Neural progenitor cell (in vitro differentiated cells): ENCODE measurements around the gene COG8. TPM values are rescaled to one million over a fixed set of nuclear protein-coding genes. Genes with fewer than 3 reads are reported as not detected.

Source experiments
- DNase-seq: peaks from one replicate; pipeline ENCODE4 v3.0.0-alpha.2; 2016; ENCODE audit warnings: low spot score
- H2AFZ ChIP-seq: fragments of 200-600 bp; sonication (generic); replicated peaks from 2 replicates; pipeline ENCODE4 v1.6.1; 2016; ENCODE audit warnings: antibody characterized with exemption
- H3F3A ChIP-seq: fragments of 200-600 bp; sonication (generic); 2 replicates; pipeline ENCODE4 v1.6.1; 2016; ENCODE audit warnings: antibody characterized with exemption, low read depth
- H3K27ac ChIP-seq: fragments of 200-600 bp; sonication (generic); 2 replicates; pipeline ENCODE4 v1.5.1; 2016; ENCODE audit warnings: mild to moderate bottlenecking
- H3K27me3 ChIP-seq: fragments of 200-600 bp; sonication (generic); 2 replicates; pipeline ENCODE4 v1.6.1; 2016; ENCODE audit warnings: mild to moderate bottlenecking, moderate library complexity
- H3K36me3 ChIP-seq: fragments of 200-600 bp; sonication (generic); 2 replicates; pipeline ENCODE4 v1.5.1; 2016
- H3K4me1 ChIP-seq: fragments of 200-600 bp; sonication (generic); 2 replicates; pipeline ENCODE4 v1.6.1; 2016; ENCODE audit warnings: mixed run types
- H3K4me2 ChIP-seq: fragments of 200-600 bp; sonication (generic); 2 replicates; pipeline ENCODE4 v1.6.1; 2016
- H3K4me3 ChIP-seq: fragments of 200-600 bp; sonication (generic); 2 replicates; pipeline ENCODE4 v1.5.1; 2016
- H3K79me2 ChIP-seq: fragments of 200-600 bp; sonication (generic); 2 replicates; pipeline ENCODE4 v1.6.1; 2016; ENCODE audit warnings: low read depth
- H3K9ac ChIP-seq: fragments of 200-600 bp; sonication (generic); 2 replicates; pipeline ENCODE4 v1.6.1; 2016
- H3K9me3 ChIP-seq: fragments of 200-600 bp; sonication (generic); 2 replicates; pipeline ENCODE4 v1.5.1; 2016; ENCODE audit warnings: low read depth
- H4K20me1 ChIP-seq: fragments of 200-600 bp; sonication (generic); 2 replicates; pipeline ENCODE4 v1.6.1; 2016; ENCODE audit warnings: low read depth
- H3K27ac Mint-ChIP-seq: 3 replicates; pipeline ENCODE4 v1.8.0; 2021; ENCODE audit warnings: mixed read lengths
- H3K27me3 Mint-ChIP-seq: 2 replicates; pipeline ENCODE4 v1.8.0; 2022; ENCODE audit warnings: low read depth, mild to moderate bottlenecking, inconsistent platforms, moderate library complexity, mixed read lengths; ENCODE audit not compliant: insufficient read depth
- H3K36me3 Mint-ChIP-seq: 3 replicates; pipeline ENCODE4 v1.8.0; 2021; ENCODE audit warnings: mixed read lengths
- H3K4me1 Mint-ChIP-seq: 3 replicates; pipeline ENCODE4 v1.8.0; 2021; ENCODE audit warnings: mixed read lengths
- H3K4me3 Mint-ChIP-seq: 3 replicates; pipeline ENCODE4 v1.8.0; 2021; ENCODE audit warnings: mild to moderate bottlenecking, moderate library complexity, mixed read lengths
- H3K9me3 Mint-ChIP-seq: 3 replicates; pipeline ENCODE4 v1.8.0; 2020; ENCODE audit warnings: mixed read lengths
- CTCF ChIP-seq: fragments of 200-600 bp; sonication (generic); IDR thresholded peaks from 2 replicates; pipeline ENCODE4 v1.5.1; 2017; ENCODE audit warnings: antibody characterized with exemption, mild to moderate bottlenecking
- EZH2 ChIP-seq: fragments of 200-600 bp; sonication (generic); IDR thresholded peaks from 2 replicates; pipeline ENCODE4 v1.6.1; 2017; ENCODE audit warnings: antibody characterized with exemption, mild to moderate bottlenecking, moderate library complexity
- EZH2phosphoT487 ChIP-seq: fragments of 200-600 bp; sonication (generic); IDR thresholded peaks from 2 replicates; pipeline ENCODE4 v1.6.1; 2017; ENCODE audit warnings: antibody characterized with exemption
- total RNA-seq: library from RNA; depleted of rRNA; stranded (reverse); fragments of >200 nt; gene quantifications from 2 replicates; pipeline ENCODE4 v1.2.3, GENCODE V29; 2015; ENCODE audit warnings: low replicate concordance

The COG8 gene
- total RNA-seq, 1 donor from 2014 or later: 30.3 TPM

- H3K4me2 ChIP-seq: peak overlapping the region; percentile 99
- H2AFZ ChIP-seq: no peak overlapping the region
- no peak for TF ChIP-seq EZH2phosphoT487
- no peak for TF ChIP-seq CTCF
- TF ChIP-seq EZH2: no peak
- H3K36me3 ChIP-seq: peaks cover 3% of the 10 kb centered on the region
- H3K9me3 Mint-ChIP-seq: no peaks in the 10 kb centered on the region
- peaks cover 20% of the 10 kb centered on the region for H3K4me1 Mint-ChIP-seq
- H3K79me2 ChIP-seq: peaks cover 86% of the 10 kb centered on the region
- no peak overlapping the region for H3K27ac ChIP-seq
- H3K4me3 ChIP-seq: no peak overlapping the region
- no peak overlapping the region for H3K27ac Mint-ChIP-seq
- H3K4me3 Mint-ChIP-seq: no peak overlapping the region
- H3K27me3 ChIP-seq: no peaks in the 10 kb centered on the region
- peaks cover 22% of the 10 kb centered on the region for H3K4me1 ChIP-seq
- peaks cover 33% of the 10 kb centered on the region for H3F3A ChIP-seq
- no peak overlapping the region for H3K9ac ChIP-seq
- H3K36me3 Mint-ChIP-seq: peaks cover 29% of the 10 kb centered on the region
- H3K9me3 ChIP-seq: no peaks in the 10 kb centered on the region
- DNase-seq: no peak
- H3K27me3 Mint-ChIP-seq: peaks cover 2% of the 10 kb centered on the region
- H4K20me1 ChIP-seq: peaks cover 71% of the 10 kb centered on the region
These were observed 11.6 kb downstream of the COG8 start for GRCh38 chr16:69327585-69328310.

DNA sequence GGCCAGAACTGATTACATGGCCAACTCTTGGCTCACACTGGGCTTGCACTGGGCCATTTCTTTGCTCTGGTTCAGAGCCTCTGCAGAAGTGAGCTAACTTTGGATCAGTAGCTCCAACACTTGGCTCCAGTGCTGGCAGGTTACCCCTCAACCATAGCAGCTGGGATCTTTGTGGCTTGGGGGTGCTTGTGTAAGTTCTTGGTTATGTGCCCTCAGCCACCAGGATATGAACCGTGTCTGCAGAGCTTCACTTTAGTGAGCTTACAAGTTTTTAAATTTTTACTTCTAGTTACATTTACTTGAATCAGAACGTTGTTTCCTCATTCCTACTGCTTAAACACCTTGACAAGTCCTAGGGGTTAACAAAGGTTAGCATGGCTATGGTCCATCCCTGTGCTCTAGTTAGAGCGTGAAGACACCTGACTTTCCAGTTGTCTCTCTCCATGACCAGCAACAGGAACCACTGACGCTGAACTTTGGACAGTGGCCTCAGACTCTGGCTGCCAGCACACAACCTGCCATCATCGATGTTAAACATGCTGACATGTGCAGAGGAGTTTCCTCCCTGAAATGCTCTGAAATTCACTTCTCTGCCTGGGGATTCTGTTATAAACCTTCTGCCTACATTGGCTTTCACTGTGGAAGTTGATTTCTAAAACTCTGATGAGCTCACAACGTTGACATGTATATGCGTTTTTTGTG lies 13.0 kb downstream of the COG8 start:
- no peak overlapping the region for H3K4me3 ChIP-seq
- H4K20me1 ChIP-seq: peaks cover 85% of the 10 kb centered on the region
- no peaks in the 10 kb centered on the region for H3K27me3 ChIP-seq
- Mint-ChIP-seq H3K27me3 (peaks cover 2% of the 10 kb centered on the region), H3K4me3 (no peak overlapping the region), H3K4me1 (peaks cover 15% of the 10 kb centered on the region), H3K27ac (no peak overlapping the region), H3K9me3 (no peaks in the 10 kb centered on the region), H3K36me3 (peaks cover 30% of the 10 kb centered on the region)
- H3K27ac ChIP-seq: no peak overlapping the region
- peaks cover 22% of the 10 kb centered on the region for H3F3A ChIP-seq
- peaks cover 80% of the 10 kb centered on the region for H3K79me2 ChIP-seq
- H3K9ac ChIP-seq: no peak overlapping the region
- DNase-seq: no peak
- TF ChIP-seq EZH2: no peak
- no peak for TF ChIP-seq EZH2phosphoT487
- no peak for TF ChIP-seq CTCF
- H2AFZ ChIP-seq: no peak overlapping the region
- H3K36me3 ChIP-seq: peaks cover 3% of the 10 kb centered on the region
- peaks cover 22% of the 10 kb centered on the region for H3K4me1 ChIP-seq
- H3K4me2 ChIP-seq: peak overlapping the region; percentile 7
- no peaks in the 10 kb centered on the region for H3K9me3 ChIP-seq

GRCh38 chr16:69325784-69326171 lies 13.6 kb downstream of the COG8 start:
- Mint-ChIP-seq H3K9me3 (no peaks in the 10 kb centered on the region), H3K27me3 (no peaks in the 10 kb centered on the region), H3K4me3 (no peak overlapping the region), H3K4me1 (peaks cover 13% of the 10 kb centered on the region), H3K27ac (no peak overlapping the region), H3K36me3 (peaks cover 34% of the 10 kb centered on the region)
- DNase-seq: no peak
- peaks cover 16% of the 10 kb centered on the region for H3F3A ChIP-seq
- no peak for TF ChIP-seq EZH2
- no peak for TF ChIP-seq EZH2phosphoT487
- TF ChIP-seq CTCF: no peak
- peak overlapping the region; percentile 7 for H3K4me2 ChIP-seq
- no peak overlapping the region for H3K27ac ChIP-seq
- peaks cover 80% of the 10 kb centered on the region for H3K79me2 ChIP-seq
- no peak overlapping the region for H3K9ac ChIP-seq
- no peak overlapping the region for H2AFZ ChIP-seq
- H3K27me3 ChIP-seq: no peaks in the 10 kb centered on the region
- peaks cover 17% of the 10 kb centered on the region for H3K4me1 ChIP-seq
- H3K9me3 ChIP-seq: no peaks in the 10 kb centered on the region
- peaks cover 3% of the 10 kb centered on the region for H3K36me3 ChIP-seq
- no peak overlapping the region for H3K4me3 ChIP-seq
- H4K20me1 ChIP-seq: peaks cover 86% of the 10 kb centered on the region
